Mononuclear cell (primary cell): ENCODE results near the gene NUTM2E. TPM values are rescaled to one million over a fixed set of nuclear protein-coding genes. Genes with fewer than 3 reads are reported as not detected.
"Not testable (repeated sequence)": the region's sequence is repeated elsewhere in the genome, so short reads cannot be mapped to it uniquely, and the experiment has no call there.

ENCODE experiments used
- H3K27me3 ChIP-seq: 2 replicates; pipeline ENCODE4 v1.6.0; 2011; ENCODE audit warnings: low read length, control low read depth; ENCODE audit not compliant: insufficient read depth
- H3K4me1 ChIP-seq: 2 replicates; pipeline ENCODE4 v1.5.1; 2011; ENCODE audit warnings: mild to moderate bottlenecking, low read length, control low read depth; ENCODE audit not compliant: insufficient read depth
- H3K4me3 ChIP-seq: 2 replicates; pipeline ENCODE4 v1.5.1; 2011; ENCODE audit warnings: mild to moderate bottlenecking, low read length, moderate library complexity
- H3K9me3 ChIP-seq: 2 replicates; pipeline ENCODE4 v1.5.1; 2011; ENCODE audit warnings: low read depth, mild to moderate bottlenecking, control low read depth, low read length
- total RNA-seq: library from RNA; depleted of rRNA; stranded (reverse); fragments of >200 nt; gene quantifications from one replicate; pipeline ENCODE4 v1.2.3, GENCODE V29; 2012

NUTM2E gene
- total RNA-seq, 1 donor = 0.42 TPM

- H3K9me3 ChIP-seq, H3K27me3 ChIP-seq, H3K4me3 ChIP-seq, H3K4me1 ChIP-seq: not testable (repeated sequence)
Observed at GRCh38 chr10:79833833-79834232, 7.3 kb downstream of the NUTM2E start.

DNA sequence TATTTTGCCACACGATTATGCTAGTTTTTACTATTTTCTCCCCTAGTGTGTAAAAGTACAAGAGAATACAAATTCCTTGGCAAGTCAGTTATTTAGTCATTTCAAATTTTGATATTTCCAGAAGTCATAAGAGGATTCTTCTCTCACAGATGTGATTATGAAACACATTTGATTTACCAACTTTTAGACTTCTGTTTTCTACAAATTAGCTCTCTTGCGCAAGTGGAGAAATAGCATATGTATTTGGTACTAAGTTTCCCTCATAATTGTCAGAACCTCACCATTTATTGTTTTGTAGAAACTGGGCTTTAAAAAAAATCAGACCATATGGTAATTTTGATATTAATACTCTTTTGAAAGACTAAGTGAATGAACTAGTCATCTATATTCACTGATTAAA, 9.4 kb downstream of the NUTM2E start:
- not testable (repeated sequence) for H3K9me3 ChIP-seq, H3K4me1 ChIP-seq, H3K27me3 ChIP-seq

GRCh38 chr10:79836891-79837290, 10.4 kb downstream of the NUTM2E start:
- not testable (repeated sequence) for H3K27me3 ChIP-seq, H3K9me3 ChIP-seq, H3K4me3 ChIP-seq, H3K4me1 ChIP-seq

More for the DNA sequence above, 9.4 kb downstream of the NUTM2E start:
- not testable (repeated sequence) for H3K4me3 ChIP-seq

GRCh38 chr10:79838441-79838840, 11.9 kb downstream of the NUTM2E start:
- not testable (repeated sequence) for H3K4me3 ChIP-seq, H3K4me1 ChIP-seq, H3K9me3 ChIP-seq, H3K27me3 ChIP-seq

- H3K9me3 ChIP-seq, H3K4me3 ChIP-seq, H3K27me3 ChIP-seq, H3K4me1 ChIP-seq: not testable (repeated sequence)
Observed at GRCh38 chr10:79853191-79853854, 26.8 kb downstream of the NUTM2E start.

DNA sequence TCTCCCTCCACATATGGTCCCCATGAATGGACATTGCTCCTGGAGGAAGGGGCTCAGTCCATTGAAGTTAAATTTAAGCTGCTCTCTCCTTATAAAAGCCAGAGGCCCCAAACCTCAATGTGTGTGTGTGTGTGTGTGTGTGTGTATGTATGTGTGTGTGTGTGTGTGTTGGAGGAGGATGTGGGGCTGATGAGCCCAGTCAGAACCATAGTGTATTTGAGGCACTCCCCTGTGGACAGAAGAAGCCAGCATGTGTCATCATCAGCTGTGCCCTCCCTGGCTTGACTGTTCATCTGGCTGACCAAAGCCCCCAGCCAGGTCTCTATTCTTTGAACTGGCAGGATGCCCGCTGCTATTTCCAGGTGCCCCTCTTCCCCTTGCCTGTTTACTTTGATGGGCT, 35.7 kb downstream of the NUTM2E start:
- not testable (repeated sequence) for H3K4me3 ChIP-seq, H3K9me3 ChIP-seq, H3K4me1 ChIP-seq, H3K27me3 ChIP-seq

DNA sequence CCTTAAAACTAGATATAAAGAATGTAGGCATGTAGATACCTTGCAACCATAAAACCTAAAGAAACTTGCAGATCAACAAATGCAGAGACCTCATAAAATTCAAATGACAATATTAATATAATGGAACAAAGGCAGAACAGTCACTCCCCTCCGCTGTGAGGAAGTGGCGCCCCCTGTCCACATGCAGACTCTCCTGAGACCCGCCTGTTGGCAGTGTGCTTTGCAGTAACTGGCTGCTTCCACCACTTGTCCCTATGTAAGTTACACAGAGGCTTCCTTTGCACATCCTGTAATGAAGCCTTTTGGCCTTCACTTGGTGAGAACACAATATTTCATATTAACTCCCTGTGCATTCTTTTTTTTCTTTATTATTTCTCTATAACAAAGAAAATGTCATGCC, 36.3 kb downstream of the NUTM2E start:
- not testable (repeated sequence) for H3K4me3 ChIP-seq, H3K4me1 ChIP-seq, H3K9me3 ChIP-seq, H3K27me3 ChIP-seq

GRCh38 chr10:79866903-79867551, 40.5 kb downstream of the NUTM2E start:
- not testable (repeated sequence) for H3K4me3 ChIP-seq, H3K27me3 ChIP-seq

DNA sequence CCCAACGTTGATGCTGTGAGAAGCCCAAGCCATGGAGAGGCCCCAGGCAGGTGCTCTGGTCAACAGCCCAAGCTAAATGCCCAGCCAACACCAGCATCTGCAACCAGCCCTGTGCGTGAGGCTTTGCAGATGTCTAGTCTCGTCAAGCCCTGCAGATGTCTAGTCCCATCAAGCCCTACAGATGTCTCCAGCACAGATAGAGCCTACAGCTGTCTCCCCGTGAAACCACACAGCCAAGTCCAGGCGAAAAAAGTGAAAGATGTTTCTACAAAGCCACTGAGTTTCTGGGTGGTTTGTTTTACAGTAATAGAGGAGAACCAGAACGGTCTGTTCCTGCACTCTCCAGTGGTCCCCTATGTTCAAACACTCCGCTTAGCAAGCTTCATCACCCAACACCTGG, 41.5 kb downstream of the NUTM2E start:
- not testable (repeated sequence) for H3K4me3 ChIP-seq, H3K4me1 ChIP-seq, H3K9me3 ChIP-seq, H3K27me3 ChIP-seq

More at GRCh38 chr10:79866903-79867551, 40.5 kb downstream of the NUTM2E start:
- H3K9me3 ChIP-seq, H3K4me1 ChIP-seq: not testable (repeated sequence)

GRCh38 chr10:79869439-79870097, 43.0 kb downstream of the NUTM2E start:
- not testable (repeated sequence) for H3K27me3 ChIP-seq, H3K9me3 ChIP-seq, H3K4me3 ChIP-seq, H3K4me1 ChIP-seq

DNA sequence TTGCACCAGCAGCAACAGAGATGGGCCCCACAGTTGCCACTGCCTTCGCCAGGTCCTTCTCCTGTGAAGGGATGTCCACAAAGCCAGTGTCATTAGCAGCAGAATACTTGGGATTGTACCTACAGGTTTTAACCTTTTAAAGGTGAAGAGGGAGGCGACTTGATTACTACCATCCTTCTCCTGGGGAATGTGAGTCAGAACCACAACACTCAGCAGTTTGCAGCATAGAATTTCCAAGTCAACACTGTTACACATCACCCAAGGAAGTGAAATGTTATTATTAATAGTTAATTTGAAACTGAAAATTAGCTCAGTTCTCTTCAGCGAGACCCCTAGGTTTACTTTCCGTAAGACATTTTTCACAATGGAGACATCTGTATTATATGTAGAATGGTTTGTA, 45.2 kb downstream of the NUTM2E start:
- H3K9me3 ChIP-seq, H3K4me3 ChIP-seq, H3K27me3 ChIP-seq, H3K4me1 ChIP-seq: not testable (repeated sequence)

Other genes with a start within 250 kb of the NUTM2E start
- not detected for gene SFTPA1, start 215.8 kb upstream of the NUTM2E start, total RNA-seq
- gene NUTM2B, start 123.5 kb upstream of the NUTM2E start, total RNA-seq = 0.63 TPM
- not detected for gene SFTPD, start 122.4 kb downstream of the NUTM2E start, total RNA-seq